Limb (tissue), 2 donors: ENCODE data around the gene PARVB.

Experiments
- DNase-seq, 2 donors: peaks; one replicate each; pipeline ENCODE4 v3.0.0-alpha.2; 2016; ENCODE audit errors: extremely low spot score in 2 of 2

Gene PARVB

GRCh38 chr22:44086271-44087088 lies 62.4 kb downstream of the PARVB start:
- DNase-seq, result peak; percentile 51 to 62

- no peak for DNase-seq
These were observed 63.0 kb downstream of the PARVB start for GRCh38 chr22:44087089-44087430.

- no peak for DNase-seq
These were observed 65.0 kb downstream of the PARVB start for GRCh38 chr22:44088976-44089570.

- DNase-seq, result no peak
These were observed 65.8 kb downstream of the PARVB start for GRCh38 chr22:44089717-44090570.

GRCh38 chr22:44090571-44090905 lies 66.4 kb downstream of the PARVB start:
- no peak for DNase-seq

- DNase-seq, result no peak
These were observed 67.1 kb downstream of the PARVB start for GRCh38 chr22:44091021-44091721.

- DNase-seq, result no peak
These were observed 67.6 kb downstream of the PARVB start for GRCh38 chr22:44091751-44092150.

- no peak for DNase-seq
These were observed 68.6 kb downstream of the PARVB start for GRCh38 chr22:44092636-44093220.

GRCh38 chr22:44093791-44094190 lies 69.7 kb downstream of the PARVB start:
- no peak for DNase-seq

GRCh38 chr22:44094751-44095302 lies 70.7 kb downstream of the PARVB start:
- no peak for DNase-seq

- DNase-seq, result no peak
These were observed 72.6 kb downstream of the PARVB start for GRCh38 chr22:44096736-44097135.

GRCh38 chr22:44097263-44098020 lies 73.3 kb downstream of the PARVB start:
- no peak for DNase-seq

GRCh38 chr22:44098021-44098739 lies 74.1 kb downstream of the PARVB start:
- no peak for DNase-seq

GRCh38 chr22:44098966-44099530 lies 74.9 kb downstream of the PARVB start:
- DNase-seq, result no peak

- no peak for DNase-seq
These were observed 75.6 kb downstream of the PARVB start for GRCh38 chr22:44099696-44100095.

GRCh38 chr22:44100411-44100810 lies 76.3 kb downstream of the PARVB start:
- no peak for DNase-seq

- no peak for DNase-seq
These were observed 78.0 kb downstream of the PARVB start for GRCh38 chr22:44102121-44102520.

- no peak for DNase-seq
These were observed 78.8 kb downstream of the PARVB start for GRCh38 chr22:44102856-44103255.

- DNase-seq, result no peak
These were observed 79.8 kb downstream of the PARVB start for GRCh38 chr22:44103735-44104480.
